ENCODE measurements around the gene SRSF7.

The SRSF7 gene

DNA sequence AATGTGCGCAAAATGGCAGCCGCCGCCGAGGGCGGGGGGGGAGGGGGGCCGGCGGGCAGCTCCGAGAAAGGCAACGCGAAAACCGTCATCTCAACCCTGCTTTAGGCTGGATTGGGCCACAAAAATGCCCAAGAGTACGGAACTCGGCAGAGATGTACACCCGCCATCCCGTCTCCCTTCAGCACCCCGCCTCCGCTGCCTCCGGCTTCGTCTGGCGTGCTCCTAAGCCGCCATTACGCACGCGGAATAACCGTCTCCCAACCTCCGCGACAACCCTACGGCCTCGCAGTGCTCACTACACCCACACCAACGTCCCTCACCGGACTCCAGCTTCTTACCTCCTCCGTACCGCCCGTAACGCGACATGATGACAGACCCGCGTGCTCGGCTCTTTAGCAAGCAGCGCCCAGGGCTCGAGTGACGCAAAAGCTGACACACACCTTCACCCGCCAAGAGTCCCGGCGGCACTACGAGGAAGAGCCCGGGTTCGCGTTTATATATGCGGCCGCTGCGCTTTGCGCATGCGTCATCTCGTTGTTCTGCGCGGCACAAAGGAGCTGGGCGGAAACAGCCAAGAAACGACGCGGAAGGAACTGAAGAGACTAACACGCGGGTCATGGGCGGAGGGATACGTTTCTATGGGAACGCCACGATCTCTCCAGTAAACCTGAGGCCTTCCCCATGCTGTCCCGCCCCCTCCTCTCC is at the start of gene SRSF7:
TSS of gene SRSF7 (minus strand) at position 471 of the 705 bp plus-strand sequence. CDS start at position 366, 105 bp downstream.
- Histone ChIP-seq H3K9me3 (ENCODE audit: control insufficient read depth, insufficient read depth, low read depth, low read length) (no peaks in the 10 kb centered on the region), H3K4me3 (ENCODE audit: low read depth, low read length) (peak within 1 kb of the TSS; percentile 84), H3K27ac (ENCODE audit: extremely low read depth, low read depth, low read length) (peak within 1 kb of the TSS; percentile 97), H3K4me1 (ENCODE audit: control insufficient read depth, insufficient read depth, low read length) (peaks cover 5% of the 10 kb centered on the region; the same call in 1 of the 2 replicates), H3K36me3 (ENCODE audit: control insufficient read depth in 2 of 2, insufficient read depth in 1 of 2, low read length in 2 of 2) (peaks cover 23 to 43% of the 10 kb centered on the region in 2 experiments)
- POLR2A ChIA-PET = interaction anchor here (0.5 to 2.2 kb wide), 123 partner anchors 10 to 1681 kb away, joined by 3 to 85 read pairs (median 4); partner anchors contain the start of genes ARHGEF33, ATL2, DHX57 and GALM
- CTCF ChIA-PET = interaction anchor here (1.0 kb wide), 1 partner anchor 70 kb away, joined by 4 read pairs; no protein-coding TSS in a partner anchor
- TF ChIP-seq ZFP3 (tag by site-specific recombination; IDR thresholded peaks at IDR 0.05; ENCODE audit: low read depth) (no peak), ZNF664 (tag by site-specific recombination; IDR thresholded peaks at IDR 0.05) (no peak; the same call in 1 of the 2 replicates), ZBTB26 (tag by site-specific recombination; optimal IDR thresholded peaks at IDR 0.05) (peak; percentile 68), ATF2 (tag by site-specific recombination; IDR thresholded peaks at IDR 0.05; ENCODE audit: low read depth) (no peak), ZNF16 (tag by site-specific recombination; IDR thresholded peaks at IDR 0.05; ENCODE audit: low read depth) (no peak), ZSCAN4 (tag by site-specific recombination; IDR thresholded peaks at IDR 0.05) (peak; percentile 63; the same call in 1 of the 2 replicates), ZNF670 (tag by site-specific recombination; IDR thresholded peaks at IDR 0.05; ENCODE audit: low read depth) (no peak), ZBTB48 (tag by site-specific recombination; IDR thresholded peaks at IDR 0.05) (no peak), ZNF623 (tag by site-specific recombination; IDR thresholded peaks at IDR 0.05) (peak; percentile 26; the same call in 1 of the 2 replicates), ZSCAN16 (tag by site-specific recombination; IDR thresholded peaks at IDR 0.05) (0 out of 2 replicates have a peak, but pooled peaks have one; percentile 24), HOXA7 (CRISPR knock-in tag; IDR thresholded peaks at IDR 0.05; ENCODE audit: borderline replicate concordance) (no peak), ZIC2 (tag by site-specific recombination; IDR thresholded peaks at IDR 0.05) (no peak), PBX3 (CRISPR knock-in tag; IDR thresholded peaks at IDR 0.05) (peak; percentile 40; the same call in 1 of the 2 replicates), ZNF843 (tag by site-specific recombination; IDR thresholded peaks at IDR 0.05) (peak; percentile 55), FEZF1 (tag by site-specific recombination; IDR thresholded peaks at IDR 0.05) (0 out of 2 replicates have a peak, but pooled peaks have one; percentile 13), ZNF426 (tag by site-specific recombination; IDR thresholded peaks at IDR 0.05) (no peak), ZNF48 (tag by site-specific recombination; IDR thresholded peaks at IDR 0.05) (no peak), ZBTB17 (tag by site-specific recombination; IDR thresholded peaks at IDR 0.05) (peak; percentile 93), ZNF133 (tag by site-specific recombination; IDR thresholded peaks at IDR 0.05) (peak; percentile 29; the same call in 1 of the 2 replicates), ZNF211 (tag by site-specific recombination; IDR thresholded peaks at IDR 0.05; ENCODE audit: low read depth) (no peak), KLF7 (tag by site-specific recombination; IDR thresholded peaks at IDR 0.05; ENCODE audit: borderline replicate concordance) (peak; percentile 28; the same call in 1 of the 2 replicates), ZNF221 (tag by site-specific recombination; IDR thresholded peaks at IDR 0.05; ENCODE audit: borderline replicate concordance) (no peak), SETDB1 (IDR thresholded peaks at IDR 0.05; ENCODE audit: insufficient read length, low read length) (no peak), ZFHX2 (tag by site-specific recombination; conservative IDR thresholded peaks at IDR 0.05) (peak; percentile 79)
- TF ChIP-seq, protein P1, sequence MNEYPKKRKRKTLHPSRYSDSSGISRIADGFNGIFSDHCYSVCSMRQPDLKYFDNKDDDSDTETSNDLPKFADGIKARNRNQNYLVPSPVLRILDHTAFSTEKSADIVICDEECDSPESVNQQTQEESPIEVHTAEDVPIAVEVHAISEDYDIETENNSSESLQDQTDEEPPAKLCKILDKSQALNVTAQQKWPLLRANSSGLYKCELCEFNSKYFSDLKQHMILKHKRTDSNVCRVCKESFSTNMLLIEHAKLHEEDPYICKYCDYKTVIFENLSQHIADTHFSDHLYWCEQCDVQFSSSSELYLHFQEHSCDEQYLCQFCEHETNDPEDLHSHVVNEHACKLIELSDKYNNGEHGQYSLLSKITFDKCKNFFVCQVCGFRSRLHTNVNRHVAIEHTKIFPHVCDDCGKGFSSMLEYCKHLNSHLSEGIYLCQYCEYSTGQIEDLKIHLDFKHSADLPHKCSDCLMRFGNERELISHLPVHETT (tag by site-specific recombination; IDR thresholded peaks at IDR 0.05) = peak; percentile 76

All from HEK293 (cell line).